Activated naive CD8-positive, alpha-beta T cell treated with anti-CD3 and anti-CD28 coated beads, Interleukin-2, amount 10 ng/mL, durations not matched to agents 7 days and 5 days (primary cell): Measurements from ENCODE around the gene STX18. TPM values are rescaled to one million over a fixed set of nuclear protein-coding genes. Genes with fewer than 3 reads are reported as not detected.
"Not testable (repeated sequence)": the region's sequence is repeated elsewhere in the genome, so short reads cannot be mapped to it uniquely, and the experiment has no call there.

Source experiments
- ATAC-seq: fragments of 150-1000 bp; cut with Tn5 transposase; one replicate; pipeline ENCODE4 v1.10.0; 2021; ENCODE audit warnings: low read depth, moderate library complexity
- POLR2A ChIA-PET: fragments of 350-600 bp; sonication (Branson Sonifier 250); formaldehyde crosslinking; loops from one replicate; lab custom pipeline; 2021; ENCODE audit warnings: antibody characterized with exemption; lab: Charles Lee
- DNase-seq: peaks from one replicate; pipeline ENCODE4 v3.0.0; 2021
- H3K27ac Mint-ChIP-seq: one replicate; pipeline ENCODE4 v1.8.0; 2022; ENCODE audit warnings: mild to moderate bottlenecking, mixed read lengths
- H3K27me3 Mint-ChIP-seq: one replicate; pipeline ENCODE4 v1.8.0; 2022; ENCODE audit warnings: mild to moderate bottlenecking, moderate library complexity, mixed read lengths
- H3K36me3 Mint-ChIP-seq: one replicate; pipeline ENCODE4 v1.8.0; 2021; ENCODE audit warnings: mild to moderate bottlenecking, mixed read lengths
- H3K4me1 Mint-ChIP-seq: one replicate; pipeline ENCODE4 v1.8.0; 2021; ENCODE audit warnings: mixed read lengths
- H3K4me3 Mint-ChIP-seq: one replicate; pipeline ENCODE4 v1.8.0; 2022; ENCODE audit warnings: mild to moderate bottlenecking, moderate library complexity, mixed read lengths
- H3K9me3 Mint-ChIP-seq: one replicate; pipeline ENCODE4 v1.8.0; 2021; ENCODE audit warnings: mixed read lengths
- total RNA-seq, 2 experiments: library from RNA; stranded (reverse); gene quantifications; one replicate each; pipeline ENCODE4 v1.2.3, GENCODE V29; 2021

Gene STX18
- total RNA-seq, 2 experiments from 2014 or later = 26.5 to 27.1 TPM

GRCh38 chr4:4519297-4519894, 22.5 kb downstream of the STX18 start:
- POLR2A ChIA-PET = no interaction called here
- H3K27me3 Mint-ChIP-seq = no peaks in the 10 kb centered on the region
- H3K4me1 Mint-ChIP-seq = peaks cover 20% of the 10 kb centered on the region
- no peak overlapping the region for H3K27ac Mint-ChIP-seq
- no peak for ATAC-seq
- H3K4me3 Mint-ChIP-seq = no peak overlapping the region
- H3K36me3 Mint-ChIP-seq = peaks cover under 1% of the 10 kb centered on the region
- DNase-seq = no peak
- H3K9me3 Mint-ChIP-seq = no peaks in the 10 kb centered on the region

- POLR2A ChIA-PET = no interaction called here
- H3K4me1 Mint-ChIP-seq = peaks cover 14% of the 10 kb centered on the region
- no peaks in the 10 kb centered on the region for H3K36me3 Mint-ChIP-seq
These were observed 23.1 kb downstream of the STX18 start for GRCh38 chr4:4518747-4519146.

GRCh38 chr4:4514786-4515185, 27.1 kb downstream of the STX18 start:
- ATAC-seq = no peak
- Mint-ChIP-seq H3K4me1 (peaks cover 3% of the 10 kb centered on the region), H3K27ac (no peak overlapping the region), H3K4me3 (no peak overlapping the region), H3K9me3 (no peaks in the 10 kb centered on the region), H3K36me3 (peaks cover 3% of the 10 kb centered on the region), H3K27me3 (no peaks in the 10 kb centered on the region)
- no peak for DNase-seq
- POLR2A ChIA-PET = no interaction called here

More at GRCh38 chr4:4518747-4519146, 23.1 kb downstream of the STX18 start:
- Mint-ChIP-seq H3K27me3 (no peaks in the 10 kb centered on the region), H3K4me3 (no peak overlapping the region), H3K9me3 (no peaks in the 10 kb centered on the region), H3K27ac (no peak overlapping the region)
- ATAC-seq = no peak
- DNase-seq = no peak

GRCh38 chr4:4512282-4512681, 29.6 kb downstream of the STX18 start:
- Mint-ChIP-seq H3K4me3 (no peak overlapping the region), H3K27ac (no peak overlapping the region), H3K9me3 (no peaks in the 10 kb centered on the region), H3K27me3 (no peaks in the 10 kb centered on the region), H3K4me1 (peaks cover 3% of the 10 kb centered on the region), H3K36me3 (peaks cover 6% of the 10 kb centered on the region)
- no peak for DNase-seq
- POLR2A ChIA-PET = no interaction called here
- ATAC-seq = no peak

GRCh38 chr4:4510641-4511040, 31.2 kb downstream of the STX18 start:
- H3K9me3 Mint-ChIP-seq, H3K4me3 Mint-ChIP-seq, H3K27ac Mint-ChIP-seq, H3K36me3 Mint-ChIP-seq, DNase-seq, ATAC-seq, H3K27me3 Mint-ChIP-seq, H3K4me1 Mint-ChIP-seq, POLR2A ChIA-PET: not testable (repeated sequence)

- Mint-ChIP-seq H3K27me3 (no peaks in the 10 kb centered on the region), H3K4me3 (no peak overlapping the region), H3K9me3 (no peaks in the 10 kb centered on the region), H3K4me1 (peaks cover 4% of the 10 kb centered on the region), H3K27ac (no peak overlapping the region), H3K36me3 (peaks cover 8% of the 10 kb centered on the region)
- POLR2A ChIA-PET = no interaction called here
- no peak for DNase-seq
- ATAC-seq = no peak
These were observed 32.3 kb downstream of the STX18 start for GRCh38 chr4:4509521-4509920.

- DNase-seq (no peak), ATAC-seq (no peak)
- Mint-ChIP-seq H3K27me3 (no peaks in the 10 kb centered on the region), H3K4me1 (peaks cover 6% of the 10 kb centered on the region), H3K36me3 (peaks cover 6% of the 10 kb centered on the region), H3K9me3 (no peaks in the 10 kb centered on the region), H3K4me3 (no peak overlapping the region), H3K27ac (no peak overlapping the region)
- POLR2A ChIA-PET = no interaction called here
These were observed 33.9 kb downstream of the STX18 start for GRCh38 chr4:4507923-4508322.

- Mint-ChIP-seq H3K9me3 (no peaks in the 10 kb centered on the region), H3K4me1 (peaks cover 10% of the 10 kb centered on the region)
- no peak for DNase-seq
These were observed 34.4 kb downstream of the STX18 start for GRCh38 chr4:4507403-4507802.

GRCh38 chr4:4506961-4507360, 34.9 kb downstream of the STX18 start:
- H3K9me3 Mint-ChIP-seq = no peaks in the 10 kb centered on the region
- DNase-seq = no peak
- no peak overlapping the region for H3K27ac Mint-ChIP-seq
- H3K36me3 Mint-ChIP-seq = peaks cover 6% of the 10 kb centered on the region
- no peaks in the 10 kb centered on the region for H3K27me3 Mint-ChIP-seq
- no peak overlapping the region for H3K4me3 Mint-ChIP-seq
- no peak for ATAC-seq
- H3K4me1 Mint-ChIP-seq = peaks cover 10% of the 10 kb centered on the region
- POLR2A ChIA-PET = no interaction called here

More at GRCh38 chr4:4507403-4507802, 34.4 kb downstream of the STX18 start:
- Mint-ChIP-seq H3K27me3 (no peaks in the 10 kb centered on the region), H3K27ac (no peak overlapping the region), H3K36me3 (peaks cover 6% of the 10 kb centered on the region), H3K4me3 (no peak overlapping the region)
- ATAC-seq = no peak
- POLR2A ChIA-PET = no interaction called here

- H3K36me3 Mint-ChIP-seq, POLR2A ChIA-PET, ATAC-seq, H3K4me3 Mint-ChIP-seq, H3K27me3 Mint-ChIP-seq, DNase-seq, H3K9me3 Mint-ChIP-seq, H3K27ac Mint-ChIP-seq: not testable (repeated sequence)
- peaks cover 10% of the 10 kb centered on the region for H3K4me1 Mint-ChIP-seq
These were observed 36.6 kb downstream of the STX18 start for GRCh38 chr4:4505211-4505610.

GRCh38 chr4:4504783-4505182, 37.1 kb downstream of the STX18 start:
- Mint-ChIP-seq H3K27ac (no peak overlapping the region), H3K4me1 (peaks cover 10% of the 10 kb centered on the region), H3K9me3 (no peaks in the 10 kb centered on the region), H3K27me3 (no peaks in the 10 kb centered on the region), H3K36me3 (peaks cover 5% of the 10 kb centered on the region), H3K4me3 (no peak overlapping the region)
- ATAC-seq (no peak), DNase-seq (no peak)
- POLR2A ChIA-PET = no interaction called here

GRCh38 chr4:4502694-4503311, 39.0 kb downstream of the STX18 start:
- Mint-ChIP-seq H3K36me3 (peaks cover 2% of the 10 kb centered on the region), H3K4me1 (peaks cover 10% of the 10 kb centered on the region), H3K4me3 (peak overlapping the region; percentile 74), H3K9me3 (no peaks in the 10 kb centered on the region), H3K27me3 (no peaks in the 10 kb centered on the region), H3K27ac (peak overlapping the region; percentile 17)
- DNase-seq (no peak), ATAC-seq (peak; percentile 88)
- POLR2A ChIA-PET = no interaction called here

- DNase-seq (no peak), ATAC-seq (no peak)
- Mint-ChIP-seq H3K4me3 (no peak overlapping the region), H3K27me3 (no peaks in the 10 kb centered on the region), H3K4me1 (peaks cover 10% of the 10 kb centered on the region), H3K36me3 (peaks cover 2% of the 10 kb centered on the region), H3K9me3 (no peaks in the 10 kb centered on the region), H3K27ac (no peak overlapping the region)
- POLR2A ChIA-PET = no interaction called here
These were observed 40.2 kb downstream of the STX18 start for GRCh38 chr4:4501679-4502078.

GRCh38 chr4:4499438-4500123, 42.3 kb downstream of the STX18 start:
- Mint-ChIP-seq H3K4me3 (no peak overlapping the region), H3K27ac (no peak overlapping the region), H3K9me3 (no peaks in the 10 kb centered on the region), H3K4me1 (peaks cover 7% of the 10 kb centered on the region), H3K27me3 (no peaks in the 10 kb centered on the region), H3K36me3 (peaks cover 1% of the 10 kb centered on the region)
- POLR2A ChIA-PET = no interaction called here
- DNase-seq = no peak
- no peak for ATAC-seq
